HCEC 1CT (cell line): Measurements from ENCODE around the gene TSHZ1.

Experiments
- DNase-seq: peaks from one replicate; pipeline ENCODE4 v3.0.0-alpha.2; 2017

TSHZ1 gene

DNA sequence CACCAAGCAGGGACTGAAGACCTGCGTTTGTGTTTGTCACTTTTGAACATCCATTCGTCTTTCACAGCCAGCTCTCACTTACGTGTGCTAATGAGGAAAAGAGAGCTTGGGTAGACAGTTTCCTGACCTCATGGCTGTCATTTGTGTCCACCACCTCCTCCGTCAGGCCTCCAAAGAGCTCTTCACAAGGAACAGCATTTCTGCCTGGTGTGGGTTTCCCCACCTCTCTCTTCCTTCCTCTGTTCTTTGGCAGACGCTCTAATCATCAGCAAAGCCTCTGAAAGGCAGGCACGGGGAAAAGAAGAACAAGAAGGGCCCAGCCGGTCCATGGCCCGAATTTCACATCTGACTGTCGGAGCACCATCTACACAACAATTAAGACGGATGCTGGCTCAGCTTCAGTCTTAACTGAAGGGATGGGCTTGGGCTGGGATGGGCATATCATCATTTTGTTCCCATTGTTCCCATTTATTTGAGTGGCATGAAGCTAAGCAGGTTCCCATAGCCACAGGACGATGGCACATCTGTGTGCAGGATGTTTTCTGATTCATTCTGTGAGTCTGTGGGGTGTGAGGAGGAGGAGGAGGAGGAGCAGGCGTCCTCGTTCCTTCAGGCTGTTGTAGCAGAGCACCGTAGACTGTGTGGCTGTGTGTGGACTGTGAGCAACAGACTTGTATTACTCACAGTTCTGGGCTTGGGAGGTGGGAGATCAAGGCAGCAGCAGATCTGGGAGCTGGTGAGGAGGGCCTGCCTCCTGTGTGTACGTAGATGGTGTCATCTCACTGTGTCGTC is 66.4 kb downstream of the TSHZ1 start:
- DNase-seq, result no peak

GRCh38 chr18:75277610-75277928 is 67.0 kb downstream of the TSHZ1 start:
- no peak for DNase-seq

DNA sequence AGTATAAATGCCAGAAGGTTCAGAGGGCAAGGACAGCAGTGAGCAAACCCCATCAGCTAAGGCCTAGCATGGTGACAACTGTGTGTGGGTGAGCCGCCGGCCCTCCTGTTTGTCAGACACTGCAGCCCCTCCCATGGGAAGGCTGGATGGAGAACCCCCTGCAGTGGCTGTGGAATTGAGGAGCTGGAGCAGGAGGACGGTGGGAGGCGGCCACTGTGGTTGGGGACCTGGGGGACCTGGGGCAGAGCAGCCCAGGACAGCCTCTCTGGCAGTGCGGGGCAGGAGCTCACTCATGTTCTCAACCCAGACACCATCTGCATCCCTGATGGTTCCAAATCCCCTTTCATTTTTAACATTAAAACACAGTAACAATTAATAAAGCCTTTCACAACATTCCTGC is 68.8 kb downstream of the TSHZ1 start:
- DNase-seq, result no peak

GRCh38 chr18:75280427-75281280 is 70.1 kb downstream of the TSHZ1 start:
- DNase-seq, result no peak

- no peak for DNase-seq
Observed at GRCh38 chr18:75282746-75283145, 72.1 kb downstream of the TSHZ1 start.

GRCh38 chr18:75283731-75284130 is 73.1 kb downstream of the TSHZ1 start:
- DNase-seq, result no peak

GRCh38 chr18:75284566-75284965 is 74.0 kb downstream of the TSHZ1 start:
- no peak for DNase-seq

GRCh38 chr18:75285876-75286275 is 75.3 kb downstream of the TSHZ1 start:
- DNase-seq, result no peak

GRCh38 chr18:75287006-75287405 is 76.4 kb downstream of the TSHZ1 start:
- no peak for DNase-seq

- DNase-seq, result no peak
Observed at GRCh38 chr18:75287700-75288099, 77.1 kb downstream of the TSHZ1 start.

DNA sequence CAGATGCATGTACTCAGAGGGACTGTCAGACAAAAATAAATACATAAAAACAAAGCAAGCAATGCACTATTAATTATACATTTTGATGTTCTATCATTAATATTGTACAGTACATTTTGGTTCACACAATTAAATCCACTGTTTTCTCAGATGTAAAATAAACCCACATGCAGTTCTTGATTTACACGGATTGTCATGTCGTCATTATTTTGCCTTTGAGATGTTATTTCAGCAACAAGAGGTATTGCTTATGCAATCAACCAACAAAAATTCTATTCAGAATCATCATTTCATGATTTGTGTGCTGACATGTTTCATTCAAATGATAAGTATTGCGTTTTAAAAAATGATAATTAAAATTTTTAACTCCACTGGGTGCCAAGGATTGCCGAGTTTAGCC is 79.2 kb downstream of the TSHZ1 start:
- DNase-seq, result no peak

- no peak for DNase-seq
Observed at GRCh38 chr18:75290737-75291358, 80.3 kb downstream of the TSHZ1 start.

DNA sequence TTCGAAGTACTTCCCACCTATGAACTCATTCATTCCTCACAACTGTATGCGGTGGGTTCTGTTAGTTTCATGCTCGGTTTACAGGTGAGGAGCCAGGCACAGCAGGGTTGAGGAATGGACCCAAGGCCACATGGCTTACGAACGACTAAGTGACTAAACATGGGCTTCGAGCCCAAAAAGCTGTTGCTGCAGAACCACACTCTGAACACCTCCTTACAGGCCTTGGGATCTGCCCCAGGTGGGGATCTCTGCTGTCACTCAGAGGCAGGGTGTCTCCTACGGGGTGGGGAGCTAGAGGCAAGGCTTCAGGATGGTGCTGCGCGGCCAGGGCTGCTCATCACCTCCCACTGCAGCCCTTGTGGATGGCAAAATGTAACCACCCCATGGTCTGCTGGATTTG is 80.9 kb downstream of the TSHZ1 start:
- DNase-seq, result no peak

DNA sequence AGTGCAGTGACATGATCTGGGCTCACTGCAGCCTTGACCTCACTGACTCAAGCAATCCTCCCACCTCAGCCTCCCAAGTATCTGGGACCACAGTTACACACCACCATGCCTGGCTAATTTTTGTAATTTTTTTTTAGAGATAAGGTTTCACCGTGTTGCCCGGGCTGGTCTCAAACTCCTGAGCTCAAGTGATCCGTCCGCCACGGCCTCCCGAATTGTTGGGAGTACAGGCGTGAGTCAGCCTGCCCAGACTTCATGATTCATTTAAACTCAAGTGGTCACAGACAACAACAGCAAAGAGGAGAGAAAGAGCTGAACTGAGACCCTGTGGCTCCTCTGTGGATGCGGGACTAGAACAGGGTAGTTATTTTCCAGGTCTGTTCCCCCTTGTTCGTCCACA is 83.0 kb downstream of the TSHZ1 start:
- no peak for DNase-seq

- DNase-seq, result no peak
Observed at GRCh38 chr18:75297731-75298130, 87.1 kb downstream of the TSHZ1 start.

- no peak for DNase-seq
Observed at GRCh38 chr18:75304678-75305557, 94.3 kb downstream of the TSHZ1 start.

DNA sequence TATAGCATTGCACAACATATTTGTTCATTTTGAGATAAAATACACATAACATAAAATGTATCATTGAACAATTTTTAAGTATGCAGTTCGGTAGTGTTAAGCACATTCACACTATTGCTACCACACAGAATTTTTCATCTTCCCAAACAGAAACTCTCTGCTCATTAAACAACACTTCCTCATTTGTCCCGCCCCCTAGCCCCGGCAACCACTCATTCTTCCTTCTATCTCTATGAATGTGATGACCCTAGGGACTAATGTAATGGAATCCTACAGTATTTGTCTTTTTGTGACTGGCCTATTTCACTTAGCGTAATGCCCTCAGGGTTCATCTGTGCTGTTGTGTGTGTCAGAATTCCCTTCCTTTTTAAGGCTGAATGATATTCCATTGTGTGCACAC is 95.4 kb downstream of the TSHZ1 start:
- no peak for DNase-seq

DNA sequence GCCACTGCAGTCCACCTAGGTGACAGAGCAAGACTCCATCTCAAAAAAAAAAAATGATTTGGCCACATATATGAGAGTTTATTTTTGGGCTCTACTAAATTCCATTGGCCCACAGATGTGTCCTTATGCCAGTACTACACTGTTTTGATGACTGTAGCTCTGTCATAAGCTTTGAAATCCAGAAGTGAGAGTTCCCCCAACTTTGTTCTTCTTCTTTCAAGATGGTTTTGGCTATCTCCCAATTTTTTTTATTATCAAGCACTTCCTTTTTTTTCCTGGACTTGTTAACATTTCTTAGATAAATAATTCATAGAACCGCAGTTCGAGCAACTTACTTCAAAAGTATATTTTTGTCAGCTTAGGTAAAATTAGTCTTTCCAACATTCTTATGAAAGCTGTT is 96.9 kb downstream of the TSHZ1 start:
- no peak for DNase-seq

DNA sequence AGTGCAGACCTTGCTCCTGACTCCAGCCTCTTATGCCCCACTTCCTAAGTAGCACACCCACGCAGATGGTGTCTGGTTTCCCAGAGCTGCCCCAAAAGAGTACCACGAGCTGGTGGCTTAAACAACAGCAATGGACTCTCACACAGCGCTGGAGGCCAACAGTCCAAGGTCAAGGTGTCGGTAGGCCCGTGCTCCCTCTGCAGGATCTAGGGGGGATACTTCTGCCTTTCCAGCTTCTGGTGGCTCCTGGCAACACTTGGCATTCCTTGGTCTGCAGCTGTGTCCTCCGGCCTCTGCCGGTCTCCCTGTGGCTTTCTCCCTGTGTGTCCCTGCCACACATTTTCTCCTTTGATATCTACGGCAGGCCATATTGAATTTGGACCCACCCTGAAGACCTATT is 99.0 kb downstream of the TSHZ1 start:
- no peak for DNase-seq

DNA sequence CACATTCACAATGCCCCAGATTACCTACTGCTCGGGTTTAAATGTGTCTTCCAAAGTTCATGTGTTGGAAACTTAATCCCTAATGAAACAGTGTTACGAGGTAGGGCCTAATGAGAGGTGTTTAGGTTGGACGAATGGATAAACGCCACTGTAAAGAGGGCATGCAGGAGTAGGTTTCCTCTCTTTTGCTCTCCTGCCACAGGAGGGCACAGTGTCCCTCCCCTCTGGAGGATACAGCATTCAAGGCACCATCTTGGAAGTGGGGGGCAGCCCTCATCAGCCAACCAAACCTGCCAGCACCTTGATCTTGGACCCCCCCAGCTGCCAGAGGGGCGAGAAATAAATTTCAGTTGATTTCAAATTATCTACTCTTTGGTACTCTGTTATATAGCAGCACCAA is 103.5 kb downstream of the TSHZ1 start:
- no peak for DNase-seq

DNA sequence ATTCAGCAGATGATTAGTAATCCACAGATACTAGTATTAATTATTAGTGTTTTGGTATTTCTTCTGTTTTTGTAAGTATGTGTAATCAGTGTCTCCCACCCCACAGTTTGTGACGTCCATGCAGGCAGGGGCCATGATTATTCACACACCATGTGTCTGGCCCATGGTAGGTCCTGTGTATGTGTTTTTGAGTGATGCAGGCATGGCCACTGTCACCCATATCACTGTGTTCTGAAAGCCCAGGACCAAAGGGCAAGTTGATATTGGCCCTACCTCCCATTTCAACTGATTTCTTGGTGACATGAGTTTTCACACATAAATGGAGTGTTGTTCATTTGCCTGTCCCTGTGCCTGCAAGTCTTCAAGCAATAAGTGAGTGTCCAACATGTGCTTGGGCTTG is 104.0 kb downstream of the TSHZ1 start:
- no peak for DNase-seq

- DNase-seq, result no peak
Observed at GRCh38 chr18:75316223-75316622, 105.6 kb downstream of the TSHZ1 start.

DNA sequence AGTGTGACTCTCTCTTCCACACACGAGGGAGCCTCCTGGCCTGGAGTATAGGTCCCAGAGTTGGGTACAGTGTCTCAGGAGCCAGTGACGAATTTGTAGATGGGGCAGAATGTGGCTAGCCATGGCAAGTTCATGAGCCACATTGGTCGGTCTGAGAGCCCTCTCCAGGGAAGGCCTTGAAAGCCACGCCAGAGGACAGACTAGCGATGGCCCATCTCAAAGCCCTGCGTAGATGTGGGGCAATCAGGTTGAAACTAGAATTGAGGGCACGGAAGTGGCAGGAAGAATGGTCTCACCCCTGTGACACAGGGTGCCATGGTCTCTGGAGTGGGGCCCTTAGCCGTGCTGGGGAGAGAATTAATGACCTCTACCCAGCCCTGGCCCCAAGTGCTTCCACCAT is 106.2 kb downstream of the TSHZ1 start:
- DNase-seq, result no peak
